ENCODE data around the gene FBXL2. TPM values are rescaled to one million over a fixed set of nuclear protein-coding genes. Genes with fewer than 3 reads are reported as not detected.

The FBXL2 gene
- total and polyA plus RNA-seq, 2 of the 4 experiments (the other 2 are of a cell fraction), result 15.8 to 21.0 TPM

GRCh38 chr3:33433843-33434242 is 156.6 kb downstream of the FBXL2 start:
- ChIA-PET POLR2A (ENCODE audit: unreplicated experiment) (no interaction called here), CTCF (no interaction called here)
- peaks cover 2 to 40% of the 10 kb centered on the region in 2 experiments; a peak in 3 of 4 replicates for H3K79me1 ChIP-seq (ENCODE audit: low read depth in 1 of 2, low read length in 2 of 2)
- no peaks in the 10 kb centered on the region for H3K36me3 ChIP-seq (ENCODE audit: control insufficient read depth, insufficient read depth, low read length)
- H2BK20ac ChIP-seq (ENCODE audit: low read depth, low read length), result no peak overlapping the region
- no peak overlapping the region for H3K27ac ChIP-seq (ENCODE audit: insufficient read depth, low read length)
- H3K4me1 ChIP-seq (ENCODE audit: control insufficient read depth, insufficient read depth, low read length), result peaks cover 12% of the 10 kb centered on the region
- no peak overlapping the region for H3K4me2 ChIP-seq (ENCODE audit: low read depth, low read length)
- dilution Hi-C loops (cut with HindIII; ENCODE audit: low sequenced_read_pairs, unreplicated experiment) (no loop called here), in situ Hi-C loops (cut with MboI; ENCODE audit: low sequenced_read_pairs) (no loop called here), intact Hi-C loops (cut with micrococcal nuclease) (no loop called here)
- H2BK5ac ChIP-seq (ENCODE audit: low read depth, low read length, poor library complexity, severe bottlenecking), result no peak overlapping the region
- H4K91ac ChIP-seq (ENCODE audit: insufficient read depth, low read depth, low read length), result no peak overlapping the region
- no peak overlapping the region for H3K14ac ChIP-seq (replicated peaks; ENCODE audit: low read depth, low read length)
- H3K4ac ChIP-seq (ENCODE audit: low read depth, low read length), result no peak overlapping the region
- H3K56ac ChIP-seq (ENCODE audit: extremely low read depth, insufficient read depth, low read length), result no peak overlapping the region
- ATAC-seq (ENCODE audit: low read depth), result no peak
- H3K9ac ChIP-seq (ENCODE audit: low read depth, low read length), result no peak overlapping the region
- H2AK5ac ChIP-seq (ENCODE audit: low read depth, low read length), result no peak overlapping the region
- peaks cover 12% of the 10 kb centered on the region for H3K9me1 ChIP-seq (ENCODE audit: insufficient read depth, low read length)
- H2BK120ac ChIP-seq (ENCODE audit: low read depth, low read length), result no peak overlapping the region
- H3K23ac ChIP-seq (ENCODE audit: low read depth, low read length), result no peak overlapping the region
- H3K18ac ChIP-seq (ENCODE audit: low read depth, low read length), result no peak overlapping the region
- H2AK9ac ChIP-seq (replicated peaks; ENCODE audit: low read depth, low read length, poor library complexity), result no peak overlapping the region
- H4K20me1 ChIP-seq (ENCODE audit: insufficient read depth, low read length), result peaks cover 88% of the 10 kb centered on the region
- peak; percentile 47 for DNase-seq
- H4K8ac ChIP-seq (ENCODE audit: low read depth in 2 of 2, low read length in 2 of 2), result no peak overlapping the region
- no peaks in the 10 kb centered on the region for H3K27me3 ChIP-seq (ENCODE audit: control insufficient read depth, insufficient read depth, low read length)
- no CpG with 5 or more reads among the region's 2 CpGs for WGBS, 2 experiments (ENCODE audit: extremely low coverage in 2 of 2, insufficient read length in 1 of 2)
- no peak overlapping the region for H3K4me3 ChIP-seq (ENCODE audit: insufficient read depth, low read depth, low read length)
- H4K5ac ChIP-seq (ENCODE audit: low read depth, low read length), result no peak overlapping the region
- H2BK15ac ChIP-seq (ENCODE audit: low read depth, low read length), result no peak overlapping the region
- H3K9me3 ChIP-seq (ENCODE audit: control insufficient read depth, insufficient read depth, low read length), result no peaks in the 10 kb centered on the region
- BruUV-seq (replicated peaks), result no TSS peak
- no peak for TF ChIP-seq MXI1 (IDR thresholded peaks at IDR 0.05; ENCODE audit: borderline replicate concordance, low read depth, low read length)
- TF ChIP-seq RCOR1 (IDR thresholded peaks at IDR 0.05; ENCODE audit: insufficient replicate concordance, low read length), result no peak
- TF ChIP-seq FOS (IDR thresholded peaks at IDR 0.05; ENCODE audit: low read depth, low read length), result no peak
- TF ChIP-seq RFX5 (IDR thresholded peaks at IDR 0.05; ENCODE audit: low read depth, low read length), result no peak
- TF ChIP-seq NFE2L2 (IDR thresholded peaks at IDR 0.05; ENCODE audit: low read depth, low read length), result no peak
- TF ChIP-seq ELK1 (IDR thresholded peaks at IDR 0.05; ENCODE audit: borderline replicate concordance, low read depth, low read length), result no peak
- no peak for TF ChIP-seq MAZ (IDR thresholded peaks at IDR 0.05; ENCODE audit: borderline replicate concordance, low read depth, low read length)
- no peak for TF ChIP-seq SMC3 (IDR thresholded peaks at IDR 0.05; ENCODE audit: low read depth, low read length)
- TF ChIP-seq BHLHE40 (IDR thresholded peaks at IDR 0.05; ENCODE audit: low read depth, low read length), result no peak
- no peak for TF ChIP-seq CTCF (conservative IDR thresholded peaks at IDR 0.05; ENCODE audit: low read depth, low read length)
- no peak for TF ChIP-seq CEBPB (IDR thresholded peaks at IDR 0.05; ENCODE audit: low read depth, low read length)
- no peak for TF ChIP-seq MAFK (IDR thresholded peaks at IDR 0.05; ENCODE audit: low read depth, low read length)
- H2AFZ ChIP-seq (replicated peaks; ENCODE audit: low read length, poor library complexity), result no peak overlapping the region
